CD14-positive monocyte (primary cell): ENCODE results near the gene SPRR4. TPM values are rescaled to one million over a fixed set of nuclear protein-coding genes. Genes with fewer than 3 reads are reported as not detected.

Experiments
- DNase-seq, 3 donors: peaks; one replicate each; pipeline ENCODE4 v3.0.0-alpha.2; 2011 to 2022
- H2AFZ ChIP-seq: 2 replicates; pipeline ENCODE4 v1.6.0; 2012; ENCODE audit warnings: mild to moderate bottlenecking, low read depth, low read length, inconsistent platforms; ENCODE audit not compliant: insufficient read depth, poor library complexity, severe bottlenecking
- H3K27ac ChIP-seq, 2 donors: 1 replicate in 1 of 2; 2 replicates in 1 of 2; pipeline ENCODE4 v1.5.1; 2012 to 2013; ENCODE audit warnings: low read length in 2 of 2, control low read depth in 1 of 2, inconsistent platforms in 1 of 2, low read depth in 1 of 2, mild to moderate bottlenecking in 1 of 2
- H3K27me3 ChIP-seq, 2 donors: one replicate each; pipeline versions ENCODE4 v1.6.0 to v1.6.1; 2011 to 2013; ENCODE audit warnings: low read length in 2 of 2; ENCODE audit not compliant: control insufficient read depth in 2 of 2, insufficient read depth in 2 of 2
- H3K36me3 ChIP-seq, 2 donors: replicated peaks in 1 of 2; 1 replicate in 1 of 2; 2 replicates in 1 of 2; pipeline versions ENCODE4 v1.5.1 to v1.6.1; 2012 to 2013; ENCODE audit warnings: low read length in 2 of 2, control low read depth in 1 of 2, inconsistent platforms in 1 of 2, mild to moderate bottlenecking in 1 of 2; ENCODE audit not compliant: insufficient read depth in 2 of 2, control insufficient read depth in 1 of 2
- H3K4me1 ChIP-seq, 2 donors: 1 replicate in 1 of 2; 2 replicates in 1 of 2; pipeline versions ENCODE4 v1.5.1 to v1.6.1; 2012 to 2013; ENCODE audit warnings: low read length in 2 of 2, control low read depth in 1 of 2, inconsistent platforms in 1 of 2, mild to moderate bottlenecking in 1 of 2, moderate library complexity in 1 of 2; ENCODE audit not compliant: insufficient read depth in 2 of 2, control insufficient read depth in 1 of 2
- H3K4me2 ChIP-seq: replicated peaks from 2 replicates; pipeline ENCODE3; 2012; ENCODE audit warnings: low read length, moderate library complexity, mild to moderate bottlenecking; ENCODE audit not compliant: poor library complexity, severe bottlenecking; ENCODE audit errors: extremely low read depth
- H3K4me3 ChIP-seq, 3 experiments: fragments of 200-600 bp in 1 of 3; sonication (generic) in 1 of 3; replicated peaks in 1 of 3; 1 replicate in 2 of 3; 2 replicates in 1 of 3; pipeline ENCODE4 v1.5.1; 2011 to 2013; ENCODE audit warnings: low read length in 3 of 3, mild to moderate bottlenecking in 3 of 3, control low read depth in 2 of 3, low read depth in 2 of 3, inconsistent platforms in 1 of 3, moderate library complexity in 1 of 3
- H3K79me2 ChIP-seq: 2 replicates; pipeline ENCODE4 v1.6.0; 2012; ENCODE audit warnings: mild to moderate bottlenecking, control low read depth, inconsistent platforms, low read length, moderate library complexity; ENCODE audit not compliant: insufficient read depth
- H3K9ac ChIP-seq: 2 replicates; pipeline ENCODE4 v1.6.0; 2017; ENCODE audit warnings: low read length, mild to moderate bottlenecking; ENCODE audit not compliant: insufficient read depth, poor library complexity, severe bottlenecking
- H3K9me3 ChIP-seq, 2 donors: replicated peaks in 1 of 2; 1 replicate in 1 of 2; 2 replicates in 1 of 2; pipeline versions ENCODE4 v1.5.1 to v1.6.1; 2012 to 2013; ENCODE audit warnings: low read length in 2 of 2, control low read depth in 1 of 2; ENCODE audit not compliant: control insufficient read depth in 1 of 2, insufficient read depth in 1 of 2
- H4K20me1 ChIP-seq: 2 replicates; pipeline ENCODE4 v1.6.0; 2012; ENCODE audit warnings: mild to moderate bottlenecking, low read length, control low read depth, moderate library complexity; ENCODE audit not compliant: insufficient read depth
- H3K27ac Mint-ChIP-seq, 7 donors: one replicate each; pipeline ENCODE4 v1.8.0; 2020; ENCODE audit warnings: mild to moderate bottlenecking in 7 of 7, mixed read lengths in 7 of 7, moderate library complexity in 6 of 7, inconsistent platforms in 2 of 7
- H3K27me3 Mint-ChIP-seq, 3 donors: one replicate each; pipeline ENCODE4 v1.8.0; 2021 to 2022; ENCODE audit warnings: low read depth in 3 of 3, mild to moderate bottlenecking in 3 of 3, mixed read lengths in 3 of 3, moderate library complexity in 3 of 3, inconsistent platforms in 1 of 3
- H3K36me3 Mint-ChIP-seq, 2 donors: one replicate each; pipeline ENCODE4 v1.8.0; 2020; ENCODE audit warnings: mixed read lengths in 2 of 2, inconsistent platforms in 1 of 2, mild to moderate bottlenecking in 1 of 2
- H3K4me1 Mint-ChIP-seq: one replicate; pipeline ENCODE4 v1.8.0; 2020; ENCODE audit warnings: mild to moderate bottlenecking, mixed read lengths
- H3K4me3 Mint-ChIP-seq, 2 donors: one replicate each; pipeline ENCODE4 v1.8.0; 2020; ENCODE audit warnings: mild to moderate bottlenecking in 2 of 2, mixed read lengths in 2 of 2, moderate library complexity in 1 of 2
- H3K9me3 Mint-ChIP-seq, 7 donors: one replicate each; pipeline ENCODE4 v1.8.0; 2020 to 2022; ENCODE audit warnings: mixed read lengths in 7 of 7, mild to moderate bottlenecking in 6 of 7, moderate library complexity in 6 of 7, inconsistent platforms in 2 of 7
- WGBS: methylation state at CpG from one replicate; pipeline ENCODE4 v1.1.5; 2013; ENCODE audit warnings: missing lambda C conversion rate; ENCODE audit not compliant: insufficient coverage; 5-methylcytosine and 5-hydroxymethylcytosine counted together
- intact Hi-C, 2 donors: fragments of 100-400 bp; cut with micrococcal nuclease; formaldehyde crosslinking; loops; one replicate each; pipeline versions ENCODE4 v1.15.0 to v1.15.1; 2023
- polyA plus RNA-seq, 3 donors: library from polyadenylated mRNA; depleted of rRNA in 1 of 3; unstranded in 2 of 3; stranded (reverse) in 1 of 3; fragments of 300-500 nt in 2 of 3; fragments of >200 nt in 1 of 3; fragmentation: Illumina TruSeq in 2 of 3; gene quantifications; 1 replicate in 2 of 3; 2 replicates in 1 of 3; pipeline ENCODE4 v1.2.3, GENCODE V29; 2012 to 2021
- TF ChIP-seq, protein P1 (sequence below): fragments of 200-600 bp; IDR thresholded peaks from one replicate; pipeline ENCODE4 v1.8.0; 2022; ENCODE audit warnings: antibody characterized with exemption, mild to moderate bottlenecking

SPRR4 gene
- polyA plus RNA-seq, 3 donors = not detected

DNA sequence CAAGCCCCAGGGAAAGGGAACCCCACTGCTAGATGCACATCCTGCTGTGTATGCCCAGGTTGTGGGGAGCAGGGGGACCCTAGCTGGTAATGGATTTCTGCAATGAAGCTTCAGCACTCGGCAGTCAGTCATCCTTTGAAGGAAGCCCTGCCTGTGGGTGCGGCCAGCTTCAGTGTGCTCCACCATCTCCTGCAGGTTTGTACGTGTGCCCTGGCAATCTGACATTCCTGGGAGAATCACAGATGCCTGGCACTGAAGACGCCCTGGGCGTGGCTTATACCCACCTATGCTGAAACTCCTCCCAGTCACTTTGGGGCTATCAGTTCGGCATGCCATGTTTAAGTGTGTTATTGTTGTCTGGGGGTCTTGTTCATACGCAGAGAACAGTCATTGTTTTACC lies 16.7 kb upstream of the SPRR4 start:
- TF ChIP-seq, protein P1, sequence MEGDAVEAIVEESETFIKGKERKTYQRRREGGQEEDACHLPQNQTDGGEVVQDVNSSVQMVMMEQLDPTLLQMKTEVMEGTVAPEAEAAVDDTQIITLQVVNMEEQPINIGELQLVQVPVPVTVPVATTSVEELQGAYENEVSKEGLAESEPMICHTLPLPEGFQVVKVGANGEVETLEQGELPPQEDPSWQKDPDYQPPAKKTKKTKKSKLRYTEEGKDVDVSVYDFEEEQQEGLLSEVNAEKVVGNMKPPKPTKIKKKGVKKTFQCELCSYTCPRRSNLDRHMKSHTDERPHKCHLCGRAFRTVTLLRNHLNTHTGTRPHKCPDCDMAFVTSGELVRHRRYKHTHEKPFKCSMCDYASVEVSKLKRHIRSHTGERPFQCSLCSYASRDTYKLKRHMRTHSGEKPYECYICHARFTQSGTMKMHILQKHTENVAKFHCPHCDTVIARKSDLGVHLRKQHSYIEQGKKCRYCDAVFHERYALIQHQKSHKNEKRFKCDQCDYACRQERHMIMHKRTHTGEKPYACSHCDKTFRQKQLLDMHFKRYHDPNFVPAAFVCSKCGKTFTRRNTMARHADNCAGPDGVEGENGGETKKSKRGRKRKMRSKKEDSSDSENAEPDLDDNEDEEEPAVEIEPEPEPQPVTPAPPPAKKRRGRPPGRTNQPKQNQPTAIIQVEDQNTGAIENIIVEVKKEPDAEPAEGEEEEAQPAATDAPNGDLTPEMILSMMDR = no peak
- Histone ChIP-seq H3K9me3 (no peaks in the 10 kb centered on the region), H3K79me2 (no peaks in the 10 kb centered on the region), H3K4me1 (no peaks in the 10 kb centered on the region), H3K4me2 (no peak overlapping the region), H3K27ac (no peak overlapping the region), H2AFZ (no peak overlapping the region), H4K20me1 (no peaks in the 10 kb centered on the region), H3K4me3 (no peak overlapping the region), H3K36me3 (no peaks in the 10 kb centered on the region), H3K27me3 (peaks cover 0 to 2% of the 10 kb centered on the region in 2 donors), H3K9ac (no peak overlapping the region)
- intact Hi-C loops = no loop called here
- Mint-ChIP-seq H3K9me3 (no peaks in the 10 kb centered on the region), H3K27me3 (peaks cover 2% of the 10 kb centered on the region in 3 donors), H3K4me3 (no peak overlapping the region), H3K36me3 (no peaks in the 10 kb centered on the region), H3K4me1 (no peaks in the 10 kb centered on the region), H3K27ac (no peak overlapping the region)
- no peak for DNase-seq
- 72% methylated on average over 3 of the region's 7 CpGs for WGBS

DNA sequence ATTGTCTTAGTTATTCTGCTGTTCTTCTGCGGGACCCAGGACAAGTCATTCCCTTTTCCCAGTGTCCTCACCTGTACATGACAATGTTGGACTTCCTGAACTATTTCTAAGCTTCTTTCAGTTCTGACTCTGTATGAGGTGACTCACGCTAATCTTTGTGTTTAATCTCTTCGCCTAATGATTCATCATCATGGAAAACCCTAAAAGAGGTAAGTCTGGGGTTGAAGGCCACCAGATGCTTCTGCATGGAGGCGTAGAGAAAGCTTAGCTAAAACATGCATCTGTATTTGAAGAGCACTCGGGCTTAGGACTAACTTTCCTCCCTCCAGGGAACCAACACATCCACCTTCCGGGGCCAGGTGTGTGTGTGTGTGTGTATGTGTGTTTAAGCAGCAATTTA lies 16.0 kb upstream of the SPRR4 start:
- Histone ChIP-seq H2AFZ (no peak overlapping the region), H3K36me3 (no peaks in the 10 kb centered on the region), H3K9ac (no peak overlapping the region), H3K27me3 (peaks cover 0 to 2% of the 10 kb centered on the region in 2 donors), H3K9me3 (no peaks in the 10 kb centered on the region), H3K4me2 (no peak overlapping the region), H3K4me3 (no peak overlapping the region), H4K20me1 (no peaks in the 10 kb centered on the region), H3K27ac (no peak overlapping the region), H3K4me1 (no peaks in the 10 kb centered on the region), H3K79me2 (no peaks in the 10 kb centered on the region)
- H3K27ac Mint-ChIP-seq = no peak overlapping the region
- no peaks in the 10 kb centered on the region for H3K36me3 Mint-ChIP-seq
- TF ChIP-seq, protein P1 = no peak
- no peaks in the 10 kb centered on the region for H3K9me3 Mint-ChIP-seq
- peaks cover 2% of the 10 kb centered on the region in 3 donors for H3K27me3 Mint-ChIP-seq
- intact Hi-C loops = no loop called here
- no CpG with 5 or more reads among the region's 6 CpGs for WGBS
- H3K4me1 Mint-ChIP-seq = no peaks in the 10 kb centered on the region
- H3K4me3 Mint-ChIP-seq = no peak overlapping the region
- no peak for DNase-seq
